Stimulated activated CD4-positive, alpha-beta T cell treated with anti-CD3 and anti-CD28 coated beads, Interleukin-15, amount 100 ng/mL, for 24 hours (primary cell): ENCODE results near the gene INTS11.

Source experiments
- DNase-seq: peaks from one replicate; pipeline ENCODE4 v3.0.0-alpha.2; 2020

The INTS11 gene

DNA sequence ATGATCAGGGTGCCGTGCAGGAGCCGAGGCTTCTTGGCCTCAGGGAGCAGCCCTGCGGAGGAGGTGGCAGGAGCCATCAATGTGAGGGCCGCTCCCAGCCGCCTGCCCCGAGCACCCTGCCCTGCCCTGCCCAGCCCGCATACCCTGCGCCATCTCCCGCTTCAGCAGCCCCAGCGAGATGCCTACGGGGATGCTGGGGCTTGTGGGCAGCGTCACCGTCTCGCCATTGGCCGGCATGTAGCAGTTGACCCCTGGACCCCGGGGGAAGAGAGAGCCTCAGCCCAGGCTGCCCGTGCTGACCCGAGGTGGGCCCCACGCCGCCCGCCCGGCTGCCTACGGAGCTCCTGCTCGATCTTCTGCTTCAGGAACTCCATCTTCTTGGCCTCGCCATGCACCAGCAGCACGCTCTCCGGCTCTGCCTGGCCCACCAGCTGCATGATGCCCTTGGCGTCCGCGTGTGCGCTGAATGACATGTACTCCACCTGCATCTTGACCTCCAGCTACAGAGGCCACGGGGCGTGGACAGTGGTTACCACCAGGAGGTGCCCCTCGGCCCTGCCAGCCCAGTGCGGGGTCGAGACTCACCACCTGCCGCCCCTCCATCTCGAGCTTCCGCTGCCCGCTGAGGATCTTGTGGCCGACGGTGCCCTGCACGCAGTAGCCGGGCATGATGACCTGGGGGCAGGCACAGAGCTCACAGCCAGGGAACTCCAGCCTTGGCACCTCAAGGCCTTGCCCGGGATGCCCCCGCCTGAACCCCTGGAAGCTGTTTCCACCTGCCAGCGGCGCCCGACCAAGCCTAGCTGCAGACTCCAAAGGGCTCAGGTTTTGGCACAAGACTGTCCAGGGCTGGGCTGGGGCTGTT lies 11.8 kb downstream of the INTS11 start:
- no peak for DNase-seq

DNA sequence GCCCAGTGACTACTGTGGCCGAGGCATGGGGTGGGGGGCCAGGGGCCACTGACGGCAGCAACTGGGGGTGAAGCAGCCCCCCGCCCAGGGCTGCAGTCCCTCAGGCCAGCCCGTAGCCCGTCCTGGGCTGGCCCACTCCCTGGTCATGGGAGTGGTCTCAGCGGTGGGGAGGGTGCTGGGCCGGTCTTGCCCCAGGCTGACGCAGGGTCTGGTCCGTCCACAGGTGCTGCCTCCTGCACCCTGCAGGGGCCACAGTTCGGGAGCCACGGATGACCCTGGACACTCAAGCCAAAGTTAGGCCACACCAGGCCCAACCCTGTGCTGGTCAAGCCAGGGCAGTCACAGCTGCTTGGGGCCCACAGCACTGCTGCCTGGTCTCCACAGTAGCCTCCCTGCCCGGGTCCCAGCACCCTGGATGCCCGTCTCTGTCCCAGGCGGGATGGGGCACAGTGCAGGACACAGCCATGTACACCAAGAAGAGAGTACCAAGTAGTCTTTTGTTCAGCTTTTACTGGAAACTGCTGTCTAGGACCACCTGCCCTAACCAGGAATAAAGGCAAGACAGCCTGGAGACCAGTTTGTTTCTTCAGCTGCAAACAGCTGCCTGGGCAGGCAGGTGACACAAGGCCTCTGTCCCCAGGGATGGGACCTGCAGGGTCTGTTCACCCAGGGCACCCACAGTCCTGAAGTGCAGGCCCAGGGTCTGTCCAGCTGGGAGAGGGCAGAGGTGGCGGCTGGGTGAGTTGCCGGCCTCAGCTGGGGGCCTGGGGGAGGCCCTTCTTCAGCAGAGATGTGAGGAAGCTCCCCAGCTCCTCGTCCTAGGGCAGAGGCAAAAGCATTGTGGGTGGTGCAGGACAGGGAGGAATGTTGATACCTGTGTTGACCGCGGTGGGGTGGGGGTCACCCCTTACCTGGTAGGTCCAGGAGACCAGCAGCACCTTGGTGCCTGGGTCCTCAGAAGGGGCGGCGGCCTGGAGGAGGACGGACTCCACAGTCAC lies 13.1 kb downstream of the INTS11 start:
- DNase-seq = no peak

DNA sequence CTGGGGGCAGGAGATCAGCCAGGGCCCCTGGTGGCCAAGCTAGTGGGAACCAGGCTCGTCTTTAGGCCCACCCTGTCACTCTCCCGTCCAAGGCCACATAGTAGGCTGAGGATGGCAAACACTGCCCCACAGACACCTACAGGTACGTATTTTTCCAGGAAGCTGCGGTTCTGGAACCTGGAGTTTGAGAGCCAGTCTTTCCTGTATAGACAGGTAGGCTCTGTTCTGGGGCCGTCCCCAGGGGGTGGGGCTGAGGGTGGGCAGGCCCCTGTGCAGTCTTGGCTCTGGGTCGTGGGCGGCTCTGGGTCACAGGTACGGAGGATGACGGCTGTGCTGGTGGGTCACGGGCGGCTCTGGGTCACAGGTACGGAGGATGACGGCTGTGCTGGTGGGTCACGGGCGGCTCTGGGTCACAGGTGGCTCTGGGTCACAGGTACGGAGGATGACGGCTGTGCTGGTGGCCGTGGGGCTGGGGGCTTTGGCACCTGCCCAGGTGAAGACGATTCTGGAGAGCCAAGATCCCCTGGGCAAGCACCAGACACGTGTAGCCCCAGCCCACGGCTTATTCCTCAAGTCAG lies 13.9 kb downstream of the INTS11 start:
- no peak for DNase-seq

DNA sequence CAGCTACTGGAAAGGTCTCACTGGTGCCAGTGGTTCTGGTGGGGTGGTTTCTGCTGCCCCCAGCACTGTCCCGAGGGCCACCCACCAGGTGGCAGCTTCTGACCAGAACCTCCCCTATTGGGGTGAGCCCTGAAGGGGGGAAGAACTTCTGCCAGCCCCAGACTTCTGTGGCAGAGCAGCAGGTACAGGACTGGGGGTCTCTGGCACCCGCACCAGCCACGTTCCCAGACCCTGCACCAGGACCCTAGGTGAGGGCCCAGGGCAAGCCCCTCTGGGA lies 14.4 kb downstream of the INTS11 start:
- DNase-seq = no peak

DNA sequence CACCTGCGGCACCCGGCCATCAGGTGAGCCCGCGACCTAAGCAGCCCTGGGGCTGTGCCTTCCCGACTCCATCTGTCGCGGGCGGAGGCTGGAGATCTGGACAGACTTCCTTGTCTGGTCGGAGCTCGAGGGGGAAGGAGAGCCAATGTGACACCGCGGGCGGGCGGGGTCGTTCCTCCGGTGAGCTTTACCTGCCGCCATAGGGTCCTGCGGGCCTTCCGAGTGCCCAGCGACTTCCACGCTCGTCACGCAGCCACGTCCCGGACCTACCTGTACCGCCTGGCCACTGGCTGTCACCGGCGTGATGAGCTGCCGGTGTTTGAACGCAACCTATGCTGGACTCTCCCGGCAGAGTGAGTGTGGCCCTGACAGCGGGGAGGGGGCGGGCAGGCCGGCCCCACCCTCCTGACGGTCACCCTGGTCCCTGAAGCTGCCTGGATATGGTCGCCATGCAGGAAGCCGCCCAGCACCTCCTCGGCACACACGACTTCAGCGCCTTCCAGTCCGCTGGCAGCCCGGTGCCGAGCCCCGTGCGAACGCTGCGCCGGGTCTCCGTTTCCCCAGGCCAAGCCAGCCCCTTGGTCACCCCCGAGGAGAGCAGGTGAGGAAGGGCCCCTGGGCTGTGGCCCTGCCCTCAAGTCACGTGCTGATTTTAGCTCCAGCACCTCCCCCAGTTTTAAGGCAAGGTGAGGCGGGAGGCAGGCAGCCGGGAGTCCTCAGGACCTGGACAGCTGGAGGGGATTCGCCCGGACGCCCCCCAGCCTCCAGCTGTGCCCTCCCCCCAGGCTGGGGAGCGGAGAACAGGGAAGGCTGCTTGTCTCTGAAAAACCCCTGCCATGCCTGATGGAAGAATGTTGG lies 15.0 kb downstream of the INTS11 start:
- DNase-seq = peak; percentile 48

DNA sequence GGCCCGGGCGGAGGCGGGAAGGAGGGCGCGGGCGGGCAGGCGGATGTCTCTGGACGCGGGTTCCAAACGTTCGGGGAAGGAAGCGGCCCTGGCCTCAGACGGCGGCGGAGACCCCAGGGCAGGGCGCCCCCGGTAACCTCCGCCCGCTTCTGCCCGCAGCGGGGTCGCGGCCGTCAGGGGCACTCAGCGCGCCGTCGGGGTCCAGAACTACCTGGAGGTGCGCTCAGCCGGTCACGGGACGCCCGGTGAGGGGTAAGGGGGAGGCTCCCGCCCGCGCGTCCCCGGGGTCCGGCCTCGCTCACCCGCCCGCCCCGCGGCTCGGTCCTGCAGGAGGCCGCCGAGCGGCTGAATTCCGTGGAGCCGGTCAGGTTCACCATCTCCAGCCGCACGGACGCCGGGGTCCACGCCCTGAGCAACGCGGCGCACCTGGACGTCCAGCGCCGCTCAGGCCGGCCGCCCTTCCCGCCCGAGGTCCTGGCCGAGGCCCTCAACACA lies 15.7 kb downstream of the INTS11 start:
- no peak for DNase-seq

DNA sequence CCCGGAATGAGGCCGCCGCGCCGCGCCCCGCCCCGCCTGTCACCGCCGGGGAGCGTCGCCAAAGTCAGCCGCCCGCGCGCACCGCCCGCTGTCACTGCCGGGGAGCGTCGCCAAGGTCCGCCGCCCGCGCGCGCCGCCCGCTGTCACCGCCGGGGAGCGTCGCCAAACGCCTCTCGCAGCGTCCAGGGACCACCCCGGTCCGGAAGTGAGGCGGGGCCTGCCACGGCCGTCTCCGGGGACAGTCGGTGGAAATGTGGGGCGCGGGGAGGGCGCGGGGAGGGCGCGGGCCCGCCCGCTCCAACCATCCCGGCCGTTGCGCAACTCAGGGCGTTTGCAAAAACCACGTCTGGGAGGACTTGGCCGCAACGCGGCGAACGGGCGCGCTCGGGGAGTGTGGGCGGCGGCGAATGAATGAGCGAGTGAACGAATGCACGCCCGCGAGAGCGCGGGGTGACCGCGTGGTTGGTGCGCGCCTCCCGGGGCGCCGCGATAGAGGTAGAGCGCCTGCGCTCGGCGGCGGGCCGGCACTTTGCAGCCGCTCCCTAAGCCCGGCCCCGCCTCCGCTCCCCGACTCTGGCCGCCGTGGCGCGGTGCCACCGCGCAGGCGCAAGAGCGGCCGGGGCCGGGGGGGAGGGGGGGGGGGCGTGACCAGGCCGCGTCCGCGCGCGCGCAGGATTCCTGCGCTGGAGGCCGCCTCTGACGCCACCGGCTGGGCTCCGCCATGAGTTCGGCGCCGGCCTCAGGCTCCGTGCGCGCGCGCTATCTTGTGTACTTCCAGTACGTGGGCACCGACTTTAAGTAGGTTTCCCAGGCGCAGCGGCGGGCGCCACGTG lies 16.3 kb downstream of the INTS11 start, which contains the start of the genes ACAP3 and PUSL1:
Gene ACAP3, minus strand, starts transcription at position 8 of the 833 bp plus-strand sequence. CDS start 115 bp downstream, outside the sequence.
Gene PUSL1, plus strand, starts transcription at position 675 of the 833 bp plus-strand sequence. Its CDS starts 47 bp downstream, at position 722.
- DNase-seq = peak; percentile 91

DNA sequence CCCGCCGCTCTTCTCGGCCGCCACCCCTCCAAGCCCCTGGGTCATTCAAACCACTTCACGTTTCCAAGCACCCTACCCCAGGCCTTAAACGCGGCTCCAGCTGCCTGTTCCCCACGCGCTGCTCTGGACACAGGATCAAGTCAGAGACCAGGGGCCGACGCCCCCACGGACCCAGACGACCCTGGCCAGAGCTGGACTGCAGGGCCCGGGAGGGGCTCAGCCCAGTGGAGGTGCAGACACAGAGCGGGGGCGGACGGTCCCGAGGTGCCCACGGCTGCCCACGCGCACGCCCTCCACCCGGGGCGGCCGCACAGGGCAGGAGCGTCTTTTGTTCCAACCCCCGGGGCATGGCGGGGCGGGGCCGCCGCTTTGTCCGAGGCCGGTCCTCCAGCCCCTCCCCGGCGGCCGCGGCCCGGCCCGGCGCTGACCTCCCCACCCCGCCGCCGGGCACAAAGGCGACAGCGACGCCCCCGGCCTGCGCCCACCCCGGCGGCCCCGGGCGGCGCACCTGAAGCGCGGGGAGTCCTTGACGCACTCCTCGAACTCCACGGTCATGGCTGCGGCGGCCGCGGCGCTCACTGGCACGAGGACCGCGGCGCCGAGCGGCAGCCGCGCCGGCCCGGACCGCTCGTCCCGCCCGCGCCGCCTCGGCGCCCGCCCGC lies 17.1 kb downstream of the INTS11 start:
- DNase-seq = peak; percentile 26

DNA sequence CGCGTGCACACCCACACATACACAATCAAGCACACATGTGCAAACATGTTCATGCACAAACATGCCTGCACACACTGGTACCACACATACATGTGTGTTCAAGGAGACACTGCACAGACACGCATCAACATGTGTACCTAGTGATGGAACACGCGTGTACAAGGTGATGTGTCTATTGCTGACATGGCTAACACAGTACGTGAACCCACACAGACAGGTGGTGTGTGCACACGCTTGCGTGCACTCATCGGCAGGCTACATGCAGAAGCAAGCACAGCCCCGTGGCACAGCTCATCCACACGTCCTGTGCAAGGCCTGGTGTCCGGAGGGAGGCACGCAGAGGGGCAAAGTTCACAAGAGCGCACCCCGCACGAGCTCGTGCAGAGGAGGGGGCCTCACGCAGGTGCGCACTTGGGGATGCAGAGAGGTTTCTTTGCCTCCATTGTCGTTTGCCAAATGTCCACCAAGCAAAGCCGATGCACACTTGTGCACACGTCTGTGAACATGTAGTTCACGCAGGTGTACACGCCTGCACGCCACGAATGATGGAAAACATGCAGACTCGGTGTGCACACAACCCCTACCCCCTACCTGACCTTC lies 17.7 kb downstream of the INTS11 start:
- DNase-seq = no peak

DNA sequence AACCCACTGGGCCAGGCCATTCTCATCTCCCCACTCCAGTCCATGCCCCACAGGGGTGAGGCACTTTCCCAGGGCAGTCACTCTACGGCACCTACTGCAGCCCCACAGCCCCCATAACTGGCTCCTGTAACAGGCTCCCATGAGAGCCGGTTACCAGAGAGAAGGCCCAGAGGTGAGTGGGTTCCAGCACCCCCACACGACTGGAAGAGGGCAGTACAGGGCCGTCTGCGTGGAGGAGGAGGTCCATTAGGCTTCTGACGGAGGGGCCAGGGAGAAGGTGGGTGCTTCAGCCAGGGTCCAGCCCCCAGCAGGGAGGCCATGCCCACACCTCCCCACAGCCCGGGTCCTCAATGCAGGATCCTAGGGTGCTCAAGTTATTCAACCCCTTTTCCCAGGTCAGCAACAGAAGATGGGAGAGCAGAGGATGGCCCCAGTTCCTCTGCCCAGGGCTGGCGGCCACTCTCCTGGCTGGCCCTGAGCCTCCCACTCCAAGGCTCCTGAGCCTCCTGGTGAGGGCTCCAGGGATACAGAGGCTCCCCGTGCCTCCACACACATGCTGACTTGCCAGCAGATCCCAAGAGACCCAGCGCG lies 18.3 kb downstream of the INTS11 start:
- DNase-seq = no peak

DNA sequence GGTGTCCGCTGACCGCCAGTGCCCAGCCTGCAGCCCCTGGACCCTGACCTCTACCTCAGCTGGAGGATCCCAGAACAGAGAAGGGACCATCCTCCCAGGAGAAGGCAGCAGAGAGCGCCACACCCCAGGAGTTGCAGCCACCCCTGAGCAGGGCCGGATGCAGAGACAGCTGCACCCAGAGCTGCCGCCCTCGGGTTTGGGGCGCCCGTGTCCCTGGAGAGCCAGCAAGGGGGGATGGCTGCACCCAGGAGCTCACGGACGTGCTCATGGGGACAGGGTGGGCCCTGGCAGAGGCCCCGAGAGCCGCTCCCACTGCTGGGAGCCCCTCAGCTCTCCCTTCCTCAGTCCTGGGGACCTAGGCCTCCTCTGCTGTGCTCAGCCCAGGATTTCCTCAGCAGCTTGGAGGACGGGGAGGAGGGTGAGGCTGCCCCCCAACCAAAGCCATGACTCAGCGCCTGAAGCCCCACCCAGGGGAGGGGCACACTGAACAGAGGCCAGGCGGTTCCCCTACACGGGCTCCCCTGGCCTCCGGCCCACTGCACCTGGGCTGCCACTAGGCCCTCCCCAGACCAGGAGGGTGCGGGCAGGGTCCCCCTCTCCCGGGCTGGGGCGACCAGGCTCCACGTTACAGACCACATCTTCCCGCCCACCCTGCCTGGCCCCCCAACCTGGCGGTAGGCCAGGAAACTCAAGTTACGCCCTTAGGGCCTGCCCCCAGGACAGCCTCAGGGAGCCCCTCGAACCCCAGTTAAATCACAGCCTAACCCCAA lies 19.0 kb downstream of the INTS11 start:
- peak; percentile 76 for DNase-seq

DNA sequence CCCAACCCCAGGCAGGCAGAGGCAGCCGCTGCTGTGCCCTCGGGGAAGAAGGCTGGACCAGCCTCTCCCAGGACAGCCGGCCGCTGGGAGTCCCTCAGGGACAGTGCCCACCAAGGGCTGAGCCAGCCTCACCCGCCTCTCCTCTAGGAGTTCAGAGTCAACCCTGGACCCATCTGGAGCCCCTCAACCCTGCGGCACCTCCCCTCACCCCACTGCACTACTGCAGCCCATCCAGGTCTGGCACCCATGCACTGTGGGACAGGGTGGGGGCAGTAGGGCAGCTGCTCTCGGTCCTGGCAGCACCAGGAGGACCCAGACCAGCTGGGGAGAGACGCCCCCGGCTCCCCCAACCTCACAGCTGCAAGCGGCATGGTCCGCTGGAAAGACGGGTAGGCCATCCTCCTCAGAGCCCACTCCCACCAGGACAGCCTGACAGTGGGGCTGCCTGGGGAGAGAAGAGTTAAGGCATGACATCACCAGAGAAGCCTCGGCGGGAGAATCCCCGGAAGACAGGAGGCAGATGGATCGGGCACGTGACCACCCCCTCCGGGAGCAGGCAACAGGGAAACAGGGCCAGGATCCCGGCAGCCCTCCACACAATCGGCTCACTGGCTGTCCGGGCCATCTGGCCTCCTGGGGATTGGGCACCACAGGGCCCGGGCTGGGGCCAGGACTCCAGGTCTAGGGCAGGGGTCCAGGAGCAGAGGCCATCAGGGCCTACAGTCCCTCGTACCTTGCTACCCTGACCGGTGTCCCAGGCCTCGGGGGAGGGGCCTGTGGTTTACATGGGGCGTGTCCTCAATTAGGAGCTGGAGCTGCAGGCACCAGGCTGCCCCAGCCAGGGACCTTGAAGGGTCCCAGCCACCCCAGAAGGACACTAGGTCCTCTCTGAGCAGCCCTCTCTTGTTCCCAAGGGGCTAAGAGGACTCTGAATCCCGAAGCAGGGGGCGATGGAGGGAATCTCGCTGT lies 19.8 kb downstream of the INTS11 start:
- no peak for DNase-seq

DNA sequence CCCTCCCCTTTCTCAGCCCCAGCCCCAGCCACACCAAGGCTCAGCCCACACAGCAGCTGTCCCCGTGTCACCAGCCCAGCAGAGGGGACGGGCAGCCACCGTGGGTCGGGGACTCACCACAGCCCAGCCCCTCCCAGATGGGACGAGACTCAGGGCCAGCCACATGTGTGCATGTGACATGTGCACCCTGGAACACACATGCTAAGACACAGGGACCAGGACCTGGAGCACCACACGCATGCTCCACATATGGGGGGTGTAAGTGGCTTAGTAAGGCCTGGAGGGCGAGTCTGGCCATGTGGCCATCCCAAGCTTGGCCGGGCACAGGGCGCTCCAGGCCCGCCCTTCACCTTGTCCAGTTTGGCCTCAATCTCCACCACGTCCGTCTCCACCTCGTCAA lies 20.7 kb downstream of the INTS11 start:
- no peak for DNase-seq

DNA sequence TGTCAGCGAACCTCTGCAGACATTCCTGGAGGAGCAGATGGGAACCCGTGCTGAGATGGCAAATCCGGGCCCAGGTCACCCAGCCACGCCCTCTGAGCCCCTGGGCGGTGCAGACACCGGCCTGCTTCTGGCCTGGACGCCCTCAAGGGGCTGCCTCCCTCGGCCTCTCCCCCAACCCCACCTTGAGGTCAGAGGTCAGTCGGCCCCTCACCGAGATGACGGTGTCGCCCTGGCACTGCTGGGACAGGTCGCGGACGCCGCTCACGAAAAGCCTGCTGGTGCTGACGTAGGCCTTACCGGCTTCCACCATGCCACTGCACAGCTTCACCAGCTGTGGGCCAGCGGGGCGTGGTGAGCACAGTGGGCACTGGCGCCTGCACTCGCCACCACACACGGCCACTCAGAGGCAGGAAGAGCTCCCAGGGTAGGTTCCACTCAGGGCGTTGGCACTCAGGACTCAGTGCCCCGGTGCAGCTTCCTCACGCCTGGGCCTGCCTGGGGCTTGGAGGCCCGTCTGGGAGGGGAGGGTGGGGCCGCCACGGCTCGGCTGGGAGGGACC lies 21.4 kb downstream of the INTS11 start:
- DNase-seq = no peak

DNA sequence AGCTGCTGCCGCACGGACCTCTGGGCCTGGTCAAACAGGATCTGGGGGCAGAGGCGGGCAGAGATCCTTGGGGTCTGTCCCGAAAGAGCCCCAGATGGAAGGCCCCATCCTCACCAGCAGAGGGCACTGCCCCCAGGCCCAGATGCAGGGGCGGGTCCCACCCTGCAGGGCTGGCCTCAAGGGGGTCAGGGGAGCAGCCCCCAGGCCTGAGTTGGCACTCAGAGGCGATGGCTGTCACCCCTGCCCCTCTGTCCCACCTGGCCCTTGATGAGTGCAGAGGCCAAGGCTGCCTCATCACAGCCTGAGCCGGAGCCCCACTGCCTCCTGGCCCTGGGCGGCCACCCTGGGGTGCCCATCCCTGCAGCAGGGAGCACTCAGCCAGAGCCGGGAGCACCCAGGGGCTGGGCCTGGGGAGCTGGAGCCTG lies 22.4 kb downstream of the INTS11 start:
- no peak for DNase-seq

DNA sequence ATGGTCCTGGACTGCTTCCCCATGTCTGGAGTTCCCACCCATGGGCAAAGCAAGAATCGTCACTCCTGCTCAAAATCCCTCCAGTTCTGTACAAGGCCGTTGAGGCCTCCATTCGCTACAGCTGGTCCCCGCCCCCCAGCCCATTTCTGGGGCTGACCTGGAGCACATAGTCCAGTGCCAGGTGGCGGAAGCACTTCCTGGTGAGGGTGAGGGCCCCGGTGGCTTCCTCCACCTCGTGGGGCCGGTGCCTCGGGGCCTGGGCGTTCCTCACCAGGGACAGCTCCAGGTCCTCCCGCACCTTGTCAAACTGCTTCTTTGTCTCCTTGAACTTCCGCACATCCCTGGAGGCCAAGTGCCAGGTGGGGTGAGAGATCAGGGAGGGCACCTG lies 24.1 kb downstream of the INTS11 start:
- DNase-seq = no peak

DNA sequence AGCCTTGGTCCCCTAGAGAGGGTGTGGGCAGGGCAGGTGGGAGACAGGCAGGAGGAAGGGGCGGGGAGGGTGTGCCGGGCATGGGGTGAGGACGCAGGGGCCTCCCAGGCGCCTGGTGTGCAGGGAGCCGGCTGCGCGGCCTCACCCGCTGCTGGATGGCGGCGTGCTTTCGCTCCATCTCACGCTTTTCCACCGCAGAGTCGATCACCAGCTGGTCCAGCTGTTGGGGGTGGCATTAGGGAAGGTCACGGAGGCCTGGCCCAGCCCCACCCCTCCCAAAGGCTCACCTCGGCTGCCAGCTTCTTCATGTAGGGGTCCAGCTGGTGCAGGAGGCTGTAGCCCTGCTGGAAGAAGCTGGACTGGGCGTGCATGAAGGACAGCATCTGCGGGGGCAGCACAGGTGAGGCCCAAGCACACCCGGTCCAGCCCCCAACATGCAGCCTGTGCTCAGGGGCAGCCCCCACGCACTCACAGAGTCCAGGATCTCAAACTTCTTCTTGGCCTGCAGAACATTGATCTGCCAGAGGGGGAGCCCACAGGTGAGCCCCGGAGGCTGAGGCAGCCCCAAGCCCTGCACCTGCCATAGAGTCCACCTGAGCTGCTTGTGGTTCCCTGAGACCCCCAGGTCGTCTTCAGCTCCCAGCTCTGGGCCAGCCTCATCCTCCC lies 24.6 kb downstream of the INTS11 start:
- DNase-seq = peak; percentile 32
